Keratinocyte (primary cell): Measurements from ENCODE around the gene NGFR. TPM values are rescaled to one million over a fixed set of nuclear protein-coding genes. Genes with fewer than 3 reads are reported as not detected.

ENCODE experiments used
- DNase-seq: peaks from one replicate; pipeline ENCODE4 v3.0.0-alpha.2; 2011; ENCODE audit warnings: low read depth, missing footprints, low spot score
- FAIRE-seq: peaks from 2 replicates; lab custom pipeline; 2011; peaks lifted over from hg19 to GRCh38; lab: Jason Lieb, UNC
- H2AFZ ChIP-seq: 2 replicates; pipeline ENCODE4 v1.6.0; 2012; ENCODE audit warnings: low read length, control low read depth, inconsistent platforms; ENCODE audit not compliant: control insufficient read depth
- H3K27ac ChIP-seq: 2 replicates; pipeline ENCODE4 v1.5.1; 2011; ENCODE audit warnings: low read length; ENCODE audit not compliant: control insufficient read depth, insufficient read depth
- H3K27me3 ChIP-seq: 3 replicates; pipeline ENCODE4 v1.6.0; 2011; ENCODE audit warnings: low read length; ENCODE audit not compliant: control insufficient read depth, insufficient read depth; ENCODE audit errors: extremely low read depth
- H3K36me3 ChIP-seq, 2 experiments: 2 replicates in 1 of 2; 3 replicates in 1 of 2; pipeline ENCODE4 v1.5.1; 2011; ENCODE audit warnings: low read length in 2 of 2, mild to moderate bottlenecking in 1 of 2; ENCODE audit not compliant: control insufficient read depth in 2 of 2, insufficient read depth in 2 of 2; ENCODE audit errors: extremely low read depth in 1 of 2
- H3K4me1 ChIP-seq: 3 replicates; pipeline ENCODE4 v1.5.1; 2011; ENCODE audit warnings: low read length; ENCODE audit not compliant: control insufficient read depth, insufficient read depth; ENCODE audit errors: extremely low read depth
- H3K4me2 ChIP-seq: 3 replicates; pipeline ENCODE4 v1.6.0; 2011; ENCODE audit warnings: low read depth, low read length; ENCODE audit not compliant: control insufficient read depth, insufficient read depth; ENCODE audit errors: extremely low read depth
- H3K4me3 ChIP-seq, 3 experiments: fragments of 200-600 bp in 1 of 3; sonication (generic) in 1 of 3; 2 replicates in 2 of 3; 3 replicates in 1 of 3; pipeline ENCODE4 v1.5.1; 2011 to 2016; ENCODE audit warnings: low read length in 3 of 3, mild to moderate bottlenecking in 3 of 3, control low read depth in 2 of 3, inconsistent platforms in 1 of 3, low read depth in 1 of 3, mixed read lengths in 1 of 3, mixed run types in 1 of 3, moderate library complexity in 1 of 3; ENCODE audit not compliant: control insufficient read depth in 2 of 3, insufficient read depth in 2 of 3; ENCODE audit errors: extremely low read depth in 1 of 3
- H3K79me2 ChIP-seq: 2 replicates; pipeline ENCODE4 v1.6.0; 2012; ENCODE audit warnings: low read length; ENCODE audit not compliant: control insufficient read depth, insufficient read depth
- H3K9ac ChIP-seq: 3 replicates; pipeline ENCODE4 v1.6.0; 2011; ENCODE audit warnings: low read length; ENCODE audit not compliant: control insufficient read depth, insufficient read depth; ENCODE audit errors: extremely low read depth
- H3K9me1 ChIP-seq: 3 replicates; pipeline ENCODE4 v1.6.0; 2011; ENCODE audit warnings: low read length; ENCODE audit not compliant: control insufficient read depth, insufficient read depth; ENCODE audit errors: extremely low read depth
- H3K9me3 ChIP-seq: 2 replicates; pipeline ENCODE4 v1.5.1; 2012; ENCODE audit warnings: low read depth, low read length; ENCODE audit not compliant: control insufficient read depth
- H4K20me1 ChIP-seq: 3 replicates; pipeline ENCODE4 v1.6.0; 2011; ENCODE audit warnings: low read length; ENCODE audit not compliant: control insufficient read depth, insufficient read depth; ENCODE audit errors: extremely low read depth
- CTCF ChIP-seq, 3 experiments: IDR thresholded peaks in 1 of 3; conservative IDR thresholded peaks in 1 of 3; optimal IDR thresholded peaks in 1 of 3; 2 replicates in 2 of 3; 3 replicates in 1 of 3; pipeline versions ENCODE3 to v1.5.1; 2011; ENCODE audit warnings: low read length in 3 of 3, mild to moderate bottlenecking in 3 of 3, moderate library complexity in 2 of 3, control low read depth in 1 of 3, inconsistent platforms in 1 of 3; ENCODE audit not compliant: insufficient read depth in 2 of 3; ENCODE audit errors: extremely low read depth in 1 of 3
- EZH2 ChIP-seq: IDR thresholded peaks from one replicate; pipeline ENCODE4 v1.6.1; 2012; ENCODE audit warnings: inconsistent platforms, mild to moderate bottlenecking, low read length, moderate library complexity
- dilution Hi-C: fragments of 300-500 bp; cut with MboI; formaldehyde crosslinking; loops from one replicate; pipeline ENCODE4 v1.7.0; 2020; ENCODE audit warnings: low sequenced_read_pairs; ENCODE audit not compliant: extremely low pct_ligation_motif_present
- polyA plus RNA-seq, 5 experiments: library from polyadenylated mRNA; depleted of rRNA in 3 of 5; stranded (reverse) in 3 of 5; stranded (forward) in 1 of 5; unstranded in 1 of 5; fragments of >200 nt; gene quantifications; 1 replicate in 1 of 5; 2 replicates in 3 of 5; 3 replicates in 1 of 5; pipeline versions ENCODE4 v1.2.1 to v1.2.3, GENCODE V29; 2011 to 2012; ENCODE audit warnings: missing spikeins in 2 of 5, low read depth in 1 of 5, low replicate concordance in 1 of 5

Gene NGFR
- polyA plus RNA-seq, 1 donor (not counting 4 experiments of a cell fraction or from before 2014, with no cell fraction given), result 1.7 TPM

GRCh38 chr17:49484588-49484987, 10.5 kb upstream of the NGFR start:
- H3K4me3 ChIP-seq, result no peak overlapping the region

GRCh38 chr17:49486012-49486641, 9.0 kb upstream of the NGFR start:
- Histone ChIP-seq H3K4me3 (peak overlapping the region in 1 of 3 experiments; percentile 20), H3K79me2 (no peaks in the 10 kb centered on the region), H3K9me3 (no peaks in the 10 kb centered on the region), H3K27me3 (peaks cover 34% of the 10 kb centered on the region), H3K9me1 (no peaks in the 10 kb centered on the region), H3K4me2 (peak overlapping the region; percentile 45), H2AFZ (peak overlapping the region; percentile 65), H4K20me1 (no peaks in the 10 kb centered on the region), H3K27ac (no peak overlapping the region), H3K4me1 (peaks cover 6% of the 10 kb centered on the region), H3K36me3 (no peaks in the 10 kb centered on the region), H3K9ac (no peak overlapping the region)
- dilution Hi-C loops, result no loop called here
- DNase-seq, result no peak
- FAIRE-seq, result peak; percentile 71
- TF ChIP-seq EZH2 (no peak), CTCF (optimal IDR thresholded peaks at IDR 0.05 in 1 of 3, IDR thresholded peaks at IDR 0.05 in 1 of 3, conservative IDR thresholded peaks at IDR 0.05 in 1 of 3; ENCODE audit: extremely low read depth in 1 of 3, insufficient read depth in 2 of 3, low read length in 3 of 3) (no peak)

More at GRCh38 chr17:49484588-49484987, 10.5 kb upstream of the NGFR start:
- TF ChIP-seq EZH2 (no peak), CTCF (optimal IDR thresholded peaks at IDR 0.05 in 1 of 3, IDR thresholded peaks at IDR 0.05 in 1 of 3, conservative IDR thresholded peaks at IDR 0.05 in 1 of 3; ENCODE audit: extremely low read depth in 1 of 3, insufficient read depth in 2 of 3, low read length in 3 of 3) (no peak)
- H3K9ac ChIP-seq, result no peak overlapping the region
- DNase-seq (no peak), FAIRE-seq (no peak)
- no peaks in the 10 kb centered on the region for H3K36me3 ChIP-seq
- peaks cover 34% of the 10 kb centered on the region for H3K27me3 ChIP-seq
- no peaks in the 10 kb centered on the region for H3K79me2 ChIP-seq
- no peaks in the 10 kb centered on the region for H3K9me3 ChIP-seq
- H3K4me2 ChIP-seq, result no peak overlapping the region
- H3K9me1 ChIP-seq, result no peaks in the 10 kb centered on the region
- no peak overlapping the region for H3K27ac ChIP-seq
- dilution Hi-C loops, result no loop called here
- no peaks in the 10 kb centered on the region for H4K20me1 ChIP-seq
- peaks cover 6% of the 10 kb centered on the region for H3K4me1 ChIP-seq
- H2AFZ ChIP-seq, result no peak overlapping the region
